Osteoblast (primary cell): Measurements from ENCODE around the gene RBBP7. TPM values are rescaled to one million over a fixed set of nuclear protein-coding genes. Genes with fewer than 3 reads are reported as not detected.
A peak's percentile ranks its signal among the peaks of the same experiment; 100 is the strongest.

Experiments
- DNase-seq: peaks from one replicate; pipeline ENCODE4 v3.0.0; 2011; ENCODE audit warnings: low spot score, mixed read lengths; ENCODE audit not compliant: insufficient read length; ENCODE audit errors: missing footprints
- H2AFZ ChIP-seq: 2 replicates; pipeline ENCODE4 v1.6.0; 2011; ENCODE audit warnings: mild to moderate bottlenecking, low read length
- H3K27ac ChIP-seq: 2 replicates; pipeline ENCODE4 v1.5.1; 2011; ENCODE audit warnings: mild to moderate bottlenecking, low read depth, low read length, moderate library complexity
- H3K27me3 ChIP-seq: 2 replicates; pipeline ENCODE4 v1.6.0; 2012; ENCODE audit warnings: mild to moderate bottlenecking, control low read depth, inconsistent platforms, low read length, moderate library complexity; ENCODE audit not compliant: insufficient read depth
- H3K36me3 ChIP-seq: 2 replicates; pipeline ENCODE4 v1.5.1; 2011; ENCODE audit warnings: mild to moderate bottlenecking, low read length, control low read depth, moderate library complexity; ENCODE audit not compliant: insufficient read depth
- H3K4me1 ChIP-seq: 2 replicates; pipeline ENCODE4 v1.5.1; 2011; ENCODE audit warnings: mild to moderate bottlenecking, low read length, control low read depth, moderate library complexity; ENCODE audit not compliant: insufficient read depth
- H3K4me2 ChIP-seq: 2 replicates; pipeline ENCODE4 v1.6.0; 2011; ENCODE audit warnings: mild to moderate bottlenecking, low read length; ENCODE audit not compliant: insufficient read depth
- H3K4me3 ChIP-seq: fragments of 200-600 bp; sonication (generic); 3 replicates; pipeline ENCODE4 v1.5.1; 2012; ENCODE audit warnings: mild to moderate bottlenecking, low read length, inconsistent platforms; ENCODE audit not compliant: insufficient read depth
- H3K79me2 ChIP-seq: 2 replicates; pipeline ENCODE4 v1.6.0; 2012; ENCODE audit warnings: mild to moderate bottlenecking, low read length, control low read depth, inconsistent platforms; ENCODE audit not compliant: insufficient read depth
- H3K9me3 ChIP-seq: 2 replicates; pipeline ENCODE4 v1.5.1; 2011; ENCODE audit warnings: low read depth, low read length, control low read depth
- H4K20me1 ChIP-seq: 2 replicates; pipeline ENCODE4 v1.6.0; 2012; ENCODE audit warnings: mild to moderate bottlenecking, low read length, control low read depth; ENCODE audit not compliant: insufficient read depth
- CTCF ChIP-seq: IDR thresholded peaks from 2 replicates; pipeline ENCODE4 v1.5.1; 2011; ENCODE audit warnings: mild to moderate bottlenecking, low read depth, low read length, moderate library complexity; ENCODE audit errors: extremely low read depth
- total RNA-seq: library from RNA; depleted of rRNA; stranded (reverse); fragments of >200 nt; gene quantifications from 2 replicates; pipeline ENCODE4 v1.2.3, GENCODE V29; 2012

Gene RBBP7
- total RNA-seq, 1 donor = 69.8 TPM

GRCh38 chrX:16851421-16851820 is 18.7 kb downstream of the RBBP7 start:
- H3K27ac ChIP-seq = no peak overlapping the region
- H3K79me2 ChIP-seq = peaks cover 29% of the 10 kb centered on the region
- H4K20me1 ChIP-seq = no peaks in the 10 kb centered on the region
- no peak overlapping the region for H2AFZ ChIP-seq
- no peaks in the 10 kb centered on the region for H3K9me3 ChIP-seq
- no peaks in the 10 kb centered on the region for H3K27me3 ChIP-seq
- peaks cover 36% of the 10 kb centered on the region for H3K36me3 ChIP-seq
- no peaks in the 10 kb centered on the region for H3K4me1 ChIP-seq
- no peak for TF ChIP-seq CTCF
- H3K4me2 ChIP-seq = no peak overlapping the region
- no peak overlapping the region for H3K4me3 ChIP-seq
- no peak for DNase-seq

- H2AFZ ChIP-seq = no peak overlapping the region
- H3K79me2 ChIP-seq = peaks cover 9% of the 10 kb centered on the region
- no peak overlapping the region for H3K4me3 ChIP-seq
- no peaks in the 10 kb centered on the region for H4K20me1 ChIP-seq
- peaks cover 3% of the 10 kb centered on the region for H3K4me1 ChIP-seq
- DNase-seq = no peak
- no peaks in the 10 kb centered on the region for H3K9me3 ChIP-seq
- H3K4me2 ChIP-seq = no peak overlapping the region
- no peak overlapping the region for H3K27ac ChIP-seq
- no peaks in the 10 kb centered on the region for H3K27me3 ChIP-seq
- TF ChIP-seq CTCF = no peak
- H3K36me3 ChIP-seq = peaks cover 49% of the 10 kb centered on the region
Observed at GRCh38 chrX:16848541-16848940, 21.6 kb downstream of the RBBP7 start.

- Histone ChIP-seq H3K79me2 (no peaks in the 10 kb centered on the region), H3K27ac (no peak overlapping the region), H3K4me1 (peaks cover 17% of the 10 kb centered on the region), H3K9me3 (no peaks in the 10 kb centered on the region), H3K4me3 (no peak overlapping the region), H2AFZ (no peak overlapping the region), H4K20me1 (peaks cover 4% of the 10 kb centered on the region), H3K36me3 (peaks cover 55% of the 10 kb centered on the region), H3K27me3 (no peaks in the 10 kb centered on the region), H3K4me2 (no peak overlapping the region)
- no peak for DNase-seq
- no peak for TF ChIP-seq CTCF
Observed at GRCh38 chrX:16845686-16846085, 24.5 kb downstream of the RBBP7 start.

- Histone ChIP-seq H3K27ac (peak overlapping the region; percentile 69), H4K20me1 (peaks cover 4% of the 10 kb centered on the region), H3K4me1 (peaks cover 34% of the 10 kb centered on the region), H3K4me2 (peak overlapping the region; percentile 9), H2AFZ (no peak overlapping the region), H3K36me3 (peaks cover 50% of the 10 kb centered on the region), H3K27me3 (no peaks in the 10 kb centered on the region), H3K9me3 (no peaks in the 10 kb centered on the region), H3K4me3 (no peak overlapping the region), H3K79me2 (no peaks in the 10 kb centered on the region)
- no peak for TF ChIP-seq CTCF
- no peak for DNase-seq
Observed at GRCh38 chrX:16843208-16843909, 26.8 kb downstream of the RBBP7 start.
